Kidney epithelial cell (primary cell): ENCODE results near the gene ARL2BP. TPM values are rescaled to one million over a fixed set of nuclear protein-coding genes. Genes with fewer than 3 reads are reported as not detected.
A peak's percentile ranks its signal among the peaks of the same experiment; 100 is the strongest.

ENCODE experiments used
- DNase-seq: peaks from one replicate; pipeline ENCODE4 v3.0.0-alpha.2; 2010; ENCODE audit warnings: low read depth
- H3K27me3 ChIP-seq: 2 replicates; pipeline ENCODE4 v1.6.0; 2011; ENCODE audit warnings: low read length; ENCODE audit not compliant: control insufficient read depth, insufficient read depth
- H3K36me3 ChIP-seq: 2 replicates; pipeline ENCODE4 v1.5.1; 2011; ENCODE audit warnings: low read length; ENCODE audit not compliant: control insufficient read depth, insufficient read depth
- H3K4me3 ChIP-seq: 2 replicates; pipeline ENCODE4 v1.5.1; 2011; ENCODE audit warnings: low read depth, mild to moderate bottlenecking, control low read depth, low read length
- total RNA-seq: library from RNA; depleted of rRNA; stranded (reverse); fragments of >200 nt; gene quantifications from 2 replicates; pipeline ENCODE4 v1.2.3, GENCODE V29; 2015
- TF ChIP-seq, protein P1 (sequence below): IDR thresholded peaks from 2 replicates; pipeline ENCODE4 v1.5.1; 2011; ENCODE audit warnings: mild to moderate bottlenecking, moderate library complexity, low read length, control low read depth, inconsistent platforms; ENCODE audit not compliant: insufficient read depth, poor library complexity, severe bottlenecking

ARL2BP gene
- total RNA-seq, 1 donor from 2014 or later = 78.3 TPM

DNA sequence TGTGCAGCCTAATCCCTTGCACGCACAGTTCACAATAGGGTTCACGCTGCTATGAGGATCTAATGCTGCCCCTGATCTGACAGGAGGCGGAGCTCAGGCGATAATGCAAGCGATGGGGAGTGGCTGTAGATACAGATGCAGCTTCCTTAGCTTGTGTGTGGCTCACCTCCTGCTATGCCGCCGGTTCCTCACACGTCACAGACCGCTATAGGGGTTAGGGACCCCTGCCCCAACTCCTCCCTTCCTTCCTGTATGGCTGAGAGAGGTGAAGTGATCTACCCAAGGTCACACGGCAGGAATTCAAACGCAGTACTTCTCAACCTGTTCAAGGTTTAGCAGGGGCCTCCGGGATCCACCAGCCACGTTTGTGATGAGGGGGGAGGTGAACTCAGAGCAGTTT is 52.8 kb downstream of the ARL2BP start:
- TF ChIP-seq, protein P1, sequence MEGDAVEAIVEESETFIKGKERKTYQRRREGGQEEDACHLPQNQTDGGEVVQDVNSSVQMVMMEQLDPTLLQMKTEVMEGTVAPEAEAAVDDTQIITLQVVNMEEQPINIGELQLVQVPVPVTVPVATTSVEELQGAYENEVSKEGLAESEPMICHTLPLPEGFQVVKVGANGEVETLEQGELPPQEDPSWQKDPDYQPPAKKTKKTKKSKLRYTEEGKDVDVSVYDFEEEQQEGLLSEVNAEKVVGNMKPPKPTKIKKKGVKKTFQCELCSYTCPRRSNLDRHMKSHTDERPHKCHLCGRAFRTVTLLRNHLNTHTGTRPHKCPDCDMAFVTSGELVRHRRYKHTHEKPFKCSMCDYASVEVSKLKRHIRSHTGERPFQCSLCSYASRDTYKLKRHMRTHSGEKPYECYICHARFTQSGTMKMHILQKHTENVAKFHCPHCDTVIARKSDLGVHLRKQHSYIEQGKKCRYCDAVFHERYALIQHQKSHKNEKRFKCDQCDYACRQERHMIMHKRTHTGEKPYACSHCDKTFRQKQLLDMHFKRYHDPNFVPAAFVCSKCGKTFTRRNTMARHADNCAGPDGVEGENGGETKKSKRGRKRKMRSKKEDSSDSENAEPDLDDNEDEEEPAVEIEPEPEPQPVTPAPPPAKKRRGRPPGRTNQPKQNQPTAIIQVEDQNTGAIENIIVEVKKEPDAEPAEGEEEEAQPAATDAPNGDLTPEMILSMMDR = no peak
- no peaks in the 10 kb centered on the region for H3K27me3 ChIP-seq
- no peak for DNase-seq
- no peaks in the 10 kb centered on the region for H3K36me3 ChIP-seq
- H3K4me3 ChIP-seq = no peak overlapping the region

DNA sequence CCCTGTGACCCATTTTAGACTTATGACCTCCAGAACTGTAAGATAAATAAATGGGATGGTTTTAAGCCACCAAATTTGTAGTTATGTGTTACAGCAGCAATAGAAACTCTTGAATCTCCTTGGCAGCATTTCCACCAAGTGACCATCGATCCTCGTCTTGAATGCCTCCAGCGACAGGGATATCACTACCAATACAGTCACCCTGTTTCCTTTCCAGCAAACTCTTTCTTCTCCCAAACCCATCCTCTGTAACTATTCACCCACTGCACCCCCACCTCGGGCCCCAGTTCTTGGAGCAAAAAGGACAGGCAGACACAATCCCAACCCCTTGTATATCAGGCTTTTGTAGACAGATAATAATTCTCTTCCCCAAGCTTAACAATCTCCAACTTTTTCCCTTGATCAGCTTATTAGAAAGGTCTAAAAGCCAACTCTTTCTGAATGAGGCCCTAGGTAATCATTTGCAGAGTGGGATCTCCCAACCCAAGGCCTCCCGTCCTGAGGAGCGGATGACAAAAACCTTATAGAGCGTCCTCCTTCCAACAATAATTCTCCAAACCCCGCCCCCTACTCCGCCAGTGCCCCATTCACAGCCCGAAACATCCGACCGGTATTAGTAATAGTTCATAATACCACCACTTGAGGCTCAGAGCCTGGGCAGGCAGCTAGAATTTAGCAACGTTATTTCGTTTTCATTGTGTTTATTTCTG is 54.1 kb downstream of the ARL2BP start:
- peak; percentile 44 for DNase-seq
- Histone ChIP-seq H3K27me3 (no peaks in the 10 kb centered on the region), H3K36me3 (no peaks in the 10 kb centered on the region), H3K4me3 (peak overlapping the region; percentile 40)
- TF ChIP-seq, protein P1 = no peak

DNA sequence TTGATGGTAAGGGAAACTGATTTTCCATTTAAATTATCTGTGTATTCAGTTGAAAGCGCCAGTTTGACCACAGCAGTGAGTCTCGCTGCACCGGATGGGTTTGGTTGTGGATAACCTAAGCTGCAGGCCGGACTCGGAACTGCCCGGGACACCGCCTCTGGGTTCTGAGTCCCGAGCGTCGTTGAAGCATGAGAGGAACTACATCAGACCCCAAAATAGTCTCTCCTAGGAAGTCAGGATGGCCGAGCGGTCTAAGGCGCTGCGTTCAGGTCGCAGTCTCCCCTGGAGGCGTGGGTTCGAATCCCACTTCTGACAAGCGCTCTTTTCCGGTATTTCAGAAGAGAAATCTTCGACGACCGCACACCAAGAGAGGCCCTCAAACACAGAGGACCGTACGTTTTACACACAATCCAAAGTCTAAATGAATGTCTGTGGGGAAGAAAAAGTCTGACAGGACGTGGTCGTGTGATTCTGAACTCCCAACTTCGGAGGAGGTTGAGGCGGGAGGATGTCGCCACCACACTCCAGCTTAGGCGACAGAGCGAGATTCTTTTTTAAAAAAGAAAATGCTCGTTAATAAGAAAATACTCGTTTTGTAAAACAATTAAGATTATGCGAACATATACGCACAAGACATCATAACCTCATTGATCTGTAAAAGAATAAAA is 54.8 kb downstream of the ARL2BP start:
- H3K4me3 ChIP-seq = peak overlapping the region; percentile 40
- TF ChIP-seq, protein P1 = no peak
- H3K27me3 ChIP-seq = no peaks in the 10 kb centered on the region
- H3K36me3 ChIP-seq = no peaks in the 10 kb centered on the region
- DNase-seq = peak; percentile 76

DNA sequence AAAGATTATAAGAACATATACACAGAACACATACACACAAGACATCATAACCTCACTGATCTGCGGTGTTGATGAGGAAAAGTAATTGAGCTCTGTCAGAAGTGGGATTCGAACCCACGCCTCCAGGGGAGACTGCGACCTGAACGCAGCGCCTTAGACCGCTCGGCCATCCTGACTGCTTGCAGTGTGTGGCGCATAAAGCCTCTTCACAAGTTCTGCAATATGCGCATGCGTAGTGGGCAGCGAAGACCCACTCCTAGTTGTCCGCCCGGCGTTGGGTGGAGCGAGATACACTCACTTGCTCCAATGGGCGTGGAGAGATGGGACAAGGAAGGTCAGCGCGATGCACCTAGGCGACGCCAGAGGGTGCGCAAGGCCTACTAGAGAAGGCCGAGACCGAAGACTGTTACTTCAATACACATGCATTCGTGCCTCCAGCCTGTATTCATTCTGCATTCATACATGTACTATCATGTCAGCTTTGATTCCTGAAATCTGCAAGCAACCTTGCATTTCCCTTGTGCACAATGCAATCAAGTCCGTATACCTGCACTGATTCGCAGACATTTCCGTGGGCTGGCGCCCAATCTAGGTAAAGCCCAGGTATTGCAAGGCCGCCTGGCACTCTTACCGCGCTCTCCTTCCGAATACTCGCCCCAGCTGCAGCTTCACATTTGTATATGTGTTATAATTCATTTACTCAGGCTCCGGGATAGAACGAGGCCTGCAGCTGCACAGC is 55.5 kb downstream of the ARL2BP start:
- peak; percentile 92 for DNase-seq
- Histone ChIP-seq H3K36me3 (no peaks in the 10 kb centered on the region), H3K27me3 (no peaks in the 10 kb centered on the region), H3K4me3 (peak overlapping the region; percentile 40)
- TF ChIP-seq, protein P1 = peak; percentile 94

DNA sequence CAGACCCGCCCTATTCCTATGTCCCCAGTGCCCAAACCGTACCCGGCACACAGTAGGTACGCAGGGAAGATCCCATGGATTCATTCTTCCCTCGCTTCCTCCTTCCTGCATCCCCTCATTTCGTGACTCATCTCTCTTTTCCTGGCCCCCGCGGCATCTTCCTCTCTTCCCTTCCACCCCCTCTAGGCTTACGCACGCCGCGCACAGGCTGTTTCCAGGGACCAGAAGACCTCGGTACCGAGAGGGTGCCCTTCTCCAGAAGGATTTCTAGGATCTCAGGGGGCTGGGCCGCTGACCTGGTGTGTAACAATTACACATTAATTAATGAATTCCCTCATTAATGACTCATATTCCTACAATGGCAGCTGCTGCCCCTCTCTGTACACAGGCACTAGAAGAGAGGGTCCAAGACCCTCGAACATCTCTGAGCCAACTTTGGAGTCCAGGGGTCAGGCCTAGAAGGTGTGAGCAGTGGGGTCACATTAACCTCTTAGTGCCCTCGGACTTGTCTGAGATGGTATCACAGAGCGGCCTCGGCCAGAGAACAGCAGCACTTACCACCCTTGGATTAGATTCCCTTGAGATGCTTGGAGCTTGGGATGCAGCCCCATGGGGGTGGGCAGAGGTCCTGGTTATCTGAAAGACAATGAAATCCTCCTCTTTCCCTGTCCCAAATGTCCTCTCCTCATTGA is 56.2 kb downstream of the ARL2BP start:
- no peaks in the 10 kb centered on the region for H3K36me3 ChIP-seq
- no peak overlapping the region for H3K4me3 ChIP-seq
- TF ChIP-seq, protein P1 = no peak
- H3K27me3 ChIP-seq = no peaks in the 10 kb centered on the region
- no peak for DNase-seq

Other genes with a start within 250 kb of the ARL2BP start
- gene CPNE2, start 152.7 kb upstream of the ARL2BP start, total RNA-seq = 23.4 and 24.3 TPM in 2 replicates
- gene PSME3IP1, start 59.2 kb upstream of the ARL2BP start, total RNA-seq = 93.4 and 94.5 TPM in 2 replicates
- 42.7 and 59.1 TPM in 2 replicates for gene RSPRY1, start 58.9 kb upstream of the ARL2BP start, total RNA-seq
- 11.9 and 12.6 TPM in 2 replicates for gene PLLP, start 39.4 kb downstream of the ARL2BP start, total RNA-seq
- not detected in 2 replicates for gene CCL22, start 113.5 kb downstream of the ARL2BP start, total RNA-seq
- gene CX3CL1, start 127.2 kb downstream of the ARL2BP start, total RNA-seq = 22.0 and 24.8 TPM in 2 replicates
- not detected in 2 replicates for gene CCL17, start 159.5 kb downstream of the ARL2BP start, total RNA-seq
- 80.2 and 80.3 TPM in 2 replicates for gene CIAPIN1, start 202.1 kb downstream of the ARL2BP start, total RNA-seq
- gene COQ9, start 202.2 kb downstream of the ARL2BP start, total RNA-seq = 37.6 and 49.5 TPM in 2 replicates
- gene POLR2C, start 217.4 kb downstream of the ARL2BP start, total RNA-seq = 70.4 and 73.0 TPM in 2 replicates
- 23.1 and 23.2 TPM in 2 replicates for gene DOK4, start 241.2 kb downstream of the ARL2BP start, total RNA-seq